ENCODE data around the gene ZNF100.

DNA sequence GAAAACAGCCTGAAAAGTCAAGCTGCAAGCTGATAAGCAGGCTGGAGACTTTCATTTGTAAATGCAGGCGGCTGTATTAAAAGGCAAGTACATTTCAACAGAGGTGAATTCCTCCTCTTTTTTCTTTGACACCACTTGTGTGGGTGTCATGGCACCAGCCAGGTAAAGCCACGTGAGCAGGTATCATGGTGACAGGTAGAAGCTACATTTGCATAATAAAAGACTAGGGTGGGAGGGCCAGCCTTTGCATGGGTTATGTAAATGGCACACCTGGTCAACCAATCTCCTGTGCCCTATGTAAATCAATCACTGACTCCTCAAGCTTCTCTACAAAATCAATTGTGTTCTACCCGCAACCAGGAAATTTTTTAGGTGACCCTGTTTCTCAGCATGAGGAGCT lies 68.2 kb downstream of the ZNF100 start:
- no peak for TF ChIP-seq CTCF (IDR thresholded peaks at IDR 0.05)
- no peak for TF ChIP-seq POLR2A (IDR thresholded peaks at IDR 0.05)
